Activated B cell treated with CpG ODN at 0.5 μM for 24 hours (primary cell): Measurements from ENCODE around the gene CLCN6. TPM values are rescaled to one million over a fixed set of nuclear protein-coding genes. Genes with fewer than 3 reads are reported as not detected.

ENCODE experiments used
- ATAC-seq: fragments of 200-7000 bp; cut with Tn5 transposase; one replicate; pipeline ENCODE4 v1.10.0; 2021; ENCODE audit warnings: low read depth, mild to moderate bottlenecking, moderate library complexity
- CTCF ChIA-PET: fragments of 350-600 bp; sonication (Branson Sonifier 250); formaldehyde crosslinking; loops from one replicate; lab custom pipeline; 2021; ENCODE audit warnings: antibody characterized with exemption; lab: Charles Lee
- POLR2A ChIA-PET: fragments of 350-600 bp; sonication (Branson Sonifier 250); formaldehyde crosslinking; loops from one replicate; lab custom pipeline; 2021; ENCODE audit warnings: antibody characterized with exemption; lab: Charles Lee
- DNase-seq: peaks from one replicate; pipeline ENCODE4 v3.0.0; 2022
- H3K27ac Mint-ChIP-seq: one replicate; pipeline ENCODE4 v1.8.0; 2020; ENCODE audit warnings: mixed read lengths
- H3K27me3 Mint-ChIP-seq: one replicate; pipeline ENCODE4 v1.8.0; 2021; ENCODE audit warnings: mixed read lengths
- H3K36me3 Mint-ChIP-seq: one replicate; pipeline ENCODE4 v1.8.0; 2021; ENCODE audit warnings: low read depth, mixed read lengths
- H3K4me1 Mint-ChIP-seq: one replicate; pipeline ENCODE4 v1.8.0; 2021; ENCODE audit warnings: mixed read lengths
- H3K4me3 Mint-ChIP-seq: one replicate; pipeline ENCODE4 v1.8.0; 2020; ENCODE audit warnings: mild to moderate bottlenecking, mixed read lengths
- H3K9me3 Mint-ChIP-seq: one replicate; pipeline ENCODE4 v1.8.0; 2020; ENCODE audit warnings: mixed read lengths
- intact Hi-C: fragments of 100-400 bp; cut with micrococcal nuclease; formaldehyde crosslinking; loops from one replicate; pipeline ENCODE4 v1.15.1; 2024
- total RNA-seq: library from RNA; stranded (reverse); gene quantifications from 2 replicates; pipeline ENCODE4 v1.2.3, GENCODE V29; 2022
- TF ChIP-seq, protein P1 (sequence below): fragments of 200-600 bp; IDR thresholded peaks from one replicate; pipeline ENCODE4 v1.8.0; 2022; ENCODE audit warnings: antibody characterized with exemption, mild to moderate bottlenecking

CLCN6 gene
- total RNA-seq, 1 donor from 2014 or later: 79.6 TPM

DNA sequence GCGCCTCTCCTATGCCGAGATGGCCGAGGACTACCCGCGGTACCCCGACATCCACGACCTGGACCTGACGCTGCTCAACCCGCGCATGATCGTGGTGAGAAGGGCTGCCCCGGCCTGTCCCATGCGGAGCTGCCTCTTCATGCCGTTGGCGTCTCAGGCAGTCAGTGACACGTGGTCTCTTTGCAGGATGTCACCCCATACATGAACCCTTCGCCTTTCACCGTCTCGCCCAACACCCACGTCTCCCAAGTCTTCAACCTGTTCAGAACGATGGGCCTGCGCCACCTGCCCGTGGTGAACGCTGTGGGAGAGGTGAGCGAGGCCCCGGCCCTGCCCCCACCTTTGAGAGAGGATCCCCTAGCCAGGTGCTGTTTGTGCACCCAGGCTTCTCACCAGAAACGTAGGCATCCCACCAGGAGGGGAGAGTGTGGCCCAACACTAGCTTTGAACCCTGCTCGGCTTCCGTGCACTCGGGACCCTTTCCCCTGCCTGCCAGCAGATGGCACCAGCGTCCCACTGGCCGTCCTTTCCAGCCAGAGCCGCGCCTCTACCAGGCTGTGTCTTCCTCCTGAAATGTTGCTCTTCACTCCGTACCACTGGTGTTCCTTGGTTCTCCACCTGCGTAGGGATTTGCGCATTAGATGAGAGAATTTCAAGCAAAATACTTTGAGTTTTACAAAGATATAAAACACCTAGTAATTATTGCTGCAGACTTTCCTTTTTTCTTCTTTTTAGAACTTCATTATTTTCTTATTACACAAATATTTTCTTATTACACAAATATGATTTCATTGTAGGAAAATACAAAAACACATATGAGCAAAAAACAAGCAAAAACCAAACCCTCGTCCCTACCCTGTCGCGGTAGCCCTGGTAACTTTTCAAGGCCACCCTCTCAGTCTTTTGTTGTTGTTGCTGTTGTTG is 32.6 kb downstream of the CLCN6 start:
- H3K36me3 Mint-ChIP-seq: peaks cover 92% of the 10 kb centered on the region
- H3K4me3 Mint-ChIP-seq: no peak overlapping the region
- ATAC-seq: peak; percentile 92
- no peaks in the 10 kb centered on the region for H3K27me3 Mint-ChIP-seq
- H3K27ac Mint-ChIP-seq: no peak overlapping the region
- ChIA-PET CTCF (interaction anchor here (0.6 to 3.9 kb wide), 8 partner anchors 14 to 192 kb away, joined by 3 to 19 read pairs (median 6); no protein-coding TSS in a partner anchor), POLR2A (interaction anchor here (0.8 to 8.8 kb wide), 3 partner anchors 32 to 181 kb away, joined by 3 to 89 read pairs (median 3); partner anchors contain the start of genes CLCN6 and MIIP)
- H3K9me3 Mint-ChIP-seq: no peaks in the 10 kb centered on the region
- TF ChIP-seq, protein P1, sequence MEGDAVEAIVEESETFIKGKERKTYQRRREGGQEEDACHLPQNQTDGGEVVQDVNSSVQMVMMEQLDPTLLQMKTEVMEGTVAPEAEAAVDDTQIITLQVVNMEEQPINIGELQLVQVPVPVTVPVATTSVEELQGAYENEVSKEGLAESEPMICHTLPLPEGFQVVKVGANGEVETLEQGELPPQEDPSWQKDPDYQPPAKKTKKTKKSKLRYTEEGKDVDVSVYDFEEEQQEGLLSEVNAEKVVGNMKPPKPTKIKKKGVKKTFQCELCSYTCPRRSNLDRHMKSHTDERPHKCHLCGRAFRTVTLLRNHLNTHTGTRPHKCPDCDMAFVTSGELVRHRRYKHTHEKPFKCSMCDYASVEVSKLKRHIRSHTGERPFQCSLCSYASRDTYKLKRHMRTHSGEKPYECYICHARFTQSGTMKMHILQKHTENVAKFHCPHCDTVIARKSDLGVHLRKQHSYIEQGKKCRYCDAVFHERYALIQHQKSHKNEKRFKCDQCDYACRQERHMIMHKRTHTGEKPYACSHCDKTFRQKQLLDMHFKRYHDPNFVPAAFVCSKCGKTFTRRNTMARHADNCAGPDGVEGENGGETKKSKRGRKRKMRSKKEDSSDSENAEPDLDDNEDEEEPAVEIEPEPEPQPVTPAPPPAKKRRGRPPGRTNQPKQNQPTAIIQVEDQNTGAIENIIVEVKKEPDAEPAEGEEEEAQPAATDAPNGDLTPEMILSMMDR: peak; percentile 28
- H3K4me1 Mint-ChIP-seq: peaks cover 27% of the 10 kb centered on the region
- DNase-seq: peak; percentile 66
- intact Hi-C loops: loop anchor here (1.0 to 10.0 kb wide), 4 partner anchors 54 to 129 kb away; no protein-coding TSS in a partner anchor

DNA sequence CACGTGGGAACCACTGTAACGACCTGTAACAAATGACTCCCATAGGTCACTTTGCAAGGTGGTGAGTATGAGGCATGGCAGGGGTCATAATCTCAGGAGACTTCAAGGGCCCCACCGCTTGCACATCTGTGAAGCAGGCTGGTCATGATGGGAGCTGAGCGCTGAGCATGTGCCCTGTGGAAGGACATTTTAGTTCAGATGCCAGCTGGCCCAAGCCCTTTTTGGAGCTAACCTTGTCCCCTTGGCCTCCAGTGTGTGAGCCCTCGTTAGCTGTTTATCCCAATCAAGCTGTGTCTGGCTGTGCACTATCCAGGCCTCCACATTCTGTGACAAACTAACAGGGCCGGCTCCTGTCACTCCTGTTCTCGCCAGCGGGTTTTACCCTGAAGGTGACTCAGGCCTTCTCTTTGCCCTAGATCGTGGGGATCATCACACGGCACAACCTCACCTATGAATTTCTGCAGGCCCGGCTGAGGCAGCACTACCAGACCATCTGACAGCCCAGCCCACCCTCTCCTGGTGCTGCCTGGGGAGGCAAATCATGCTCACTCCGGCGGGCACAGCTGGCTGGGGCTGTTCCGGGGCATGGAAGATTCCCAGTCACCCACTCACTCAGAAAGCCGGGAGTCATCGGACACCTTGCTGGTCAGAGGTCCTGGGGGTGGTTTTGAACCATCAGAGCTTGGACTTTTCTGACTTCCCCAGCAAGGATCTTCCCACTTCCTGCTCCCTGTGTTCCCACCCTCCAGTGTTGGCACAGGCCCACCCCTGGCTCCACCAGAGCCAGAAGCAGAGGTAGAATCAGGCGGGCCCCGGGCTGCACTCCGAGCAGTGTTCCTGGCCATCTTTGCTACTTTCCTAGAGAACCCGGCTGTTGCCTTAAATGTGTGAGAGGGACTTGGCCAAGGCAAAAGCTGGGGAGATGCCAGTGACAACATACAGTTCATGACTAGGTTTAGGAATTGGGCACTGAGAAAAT is 34.0 kb downstream of the CLCN6 start:
- ChIA-PET CTCF (interaction anchor here (0.6 to 3.9 kb wide), 4 partner anchors 52 to 127 kb away, joined by 4 to 19 read pairs (median 12); no protein-coding TSS in a partner anchor), POLR2A (interaction anchor here (0.6 to 8.8 kb wide), 2 partner anchors 64 to 69 kb away, joined by 3 to 89 read pairs; no protein-coding TSS in a partner anchor)
- TF ChIP-seq, protein P1: no peak
- Mint-ChIP-seq H3K36me3 (peaks cover 92% of the 10 kb centered on the region), H3K27me3 (no peaks in the 10 kb centered on the region), H3K9me3 (no peaks in the 10 kb centered on the region), H3K4me3 (no peak overlapping the region), H3K4me1 (peaks cover 30% of the 10 kb centered on the region), H3K27ac (no peak overlapping the region)
- DNase-seq (no peak), ATAC-seq (no peak)
- intact Hi-C loops: loop anchor here (10.0 kb wide), 2 partner anchors 55 to 365 kb away; partner anchors contain the start of gene DISP3

DNA sequence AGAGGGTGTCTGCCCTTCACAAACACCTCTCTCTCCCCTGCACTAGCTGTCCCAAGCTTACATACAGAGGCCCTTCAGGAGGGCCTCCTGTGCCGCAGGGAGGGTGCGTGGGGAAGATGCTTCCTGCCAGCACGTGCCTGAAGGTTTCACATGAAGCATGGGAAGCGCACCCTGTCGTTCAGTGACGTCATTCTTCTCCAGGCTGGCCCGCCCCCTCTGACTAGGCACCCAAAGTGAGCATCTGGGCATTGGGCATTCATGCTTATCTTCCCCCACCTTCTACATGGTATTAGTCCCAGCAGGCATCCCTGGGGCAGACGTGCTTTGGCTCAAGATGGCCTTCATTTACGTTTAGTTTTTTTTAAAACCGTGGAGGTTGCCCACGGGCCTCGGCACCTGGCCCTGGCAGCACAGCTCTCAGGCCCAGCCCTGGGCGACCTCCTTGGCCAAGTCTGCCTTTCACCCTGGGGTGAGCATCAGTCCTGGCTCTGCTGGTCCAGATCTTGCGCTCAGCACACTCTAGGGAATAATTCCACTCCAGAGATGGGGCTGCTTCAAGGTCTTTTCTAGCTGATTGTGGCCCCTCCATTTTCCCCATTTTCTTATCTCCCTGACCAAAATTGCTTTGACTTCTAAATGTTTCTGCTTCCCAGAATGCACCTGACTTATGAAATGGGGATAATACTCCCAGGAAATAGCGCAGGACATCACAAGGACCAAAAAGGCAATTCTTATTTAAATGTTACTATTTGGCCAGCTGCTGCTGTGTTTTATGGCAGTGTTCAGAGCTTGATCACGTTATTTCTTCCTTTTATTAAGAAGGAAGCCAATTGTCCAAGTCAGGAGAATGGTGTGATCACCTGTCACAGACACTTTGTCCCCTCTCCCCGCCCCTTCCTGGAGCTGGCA is 35.5 kb downstream of the CLCN6 start:
- TF ChIP-seq, protein P1: no peak

More for the DNA sequence above, 35.5 kb downstream of the CLCN6 start:
- H3K9me3 Mint-ChIP-seq: no peaks in the 10 kb centered on the region
- no peaks in the 10 kb centered on the region for H3K27me3 Mint-ChIP-seq
- H3K4me1 Mint-ChIP-seq: peaks cover 30% of the 10 kb centered on the region
- ATAC-seq (no peak), DNase-seq (no peak)
- ChIA-PET CTCF (no interaction called here), POLR2A (interaction anchor here (0.5 to 8.8 kb wide), 3 partner anchors 11 to 162 kb away, joined by 3 to 89 read pairs (median 6); no protein-coding TSS in a partner anchor)
- H3K36me3 Mint-ChIP-seq: peaks cover 92% of the 10 kb centered on the region
- intact Hi-C loops: loop anchor here (10.0 kb wide), 1 partner anchor 367 kb away; the partner anchor contains the start of gene DISP3
- H3K4me3 Mint-ChIP-seq: no peak overlapping the region
- H3K27ac Mint-ChIP-seq: no peak overlapping the region
